IMR-90 (cell line): ENCODE data around the gene CTBP2. TPM values are rescaled to one million over a fixed set of nuclear protein-coding genes. Genes with fewer than 3 reads are reported as not detected.

Experiments used
- ATAC-seq: fragments of 200-7000 bp; cut with Tn5 transposase; 2 replicates; pipeline ENCODE4 v1.9.1; 2020; ENCODE audit warnings: low read depth, mild to moderate bottlenecking, moderate library complexity
- BruUV-seq: library from RNA; stranded (reverse); fragments of 400-500 nt; replicated peaks from 2 replicates; lab custom pipeline; 2021; lab: Mats Ljungman, UMichigan
- CTCF ChIA-PET: fragments of 300-600 bp; formaldehyde crosslinking; extraction: SDS; loops from one replicate; lab custom pipeline; 2021; ENCODE audit warnings: antibody characterized with exemption; lab: Yijun Ruan, JAX
- POLR2A ChIA-PET: fragments of 300-600 bp; sonication (Branson Sonifier 250); formaldehyde crosslinking; loops from one replicate; lab custom pipeline; 2022; ENCODE audit warnings: antibody characterized with exemption; ENCODE audit not compliant: unreplicated experiment; lab: Charles Lee
- DNase-seq: peaks from one replicate; pipeline ENCODE4 v3.0.0; 2013
- H2AFZ ChIP-seq: replicated peaks from 2 replicates; pipeline ENCODE3; 2013; ENCODE audit warnings: low read length, mild to moderate bottlenecking; ENCODE audit not compliant: poor library complexity
- H2AK5ac ChIP-seq: 2 replicates; pipeline ENCODE4 v1.6.1; 2013; ENCODE audit warnings: low read depth, low read length, inconsistent platforms
- H2AK9ac ChIP-seq: replicated peaks from 2 replicates; pipeline ENCODE3; 2013; ENCODE audit warnings: mild to moderate bottlenecking, low read depth, low read length, moderate library complexity; ENCODE audit not compliant: poor library complexity
- H2BK120ac ChIP-seq: 2 replicates; pipeline ENCODE4 v1.6.1; 2013; ENCODE audit warnings: low read depth, low read length, inconsistent platforms
- H2BK15ac ChIP-seq: 3 replicates; pipeline ENCODE4 v1.6.1; 2013; ENCODE audit warnings: low read depth, low read length, inconsistent platforms
- H2BK20ac ChIP-seq: 2 replicates; pipeline ENCODE4 v1.6.1; 2013; ENCODE audit warnings: low read depth, mild to moderate bottlenecking, inconsistent platforms, low read length, moderate library complexity
- H2BK5ac ChIP-seq: 2 replicates; pipeline ENCODE4 v1.6.1; 2013; ENCODE audit warnings: mild to moderate bottlenecking, low read depth, low read length, inconsistent platforms; ENCODE audit not compliant: poor library complexity, severe bottlenecking
- H3K14ac ChIP-seq: replicated peaks from 2 replicates; pipeline ENCODE4 v1.6.1; 2013; ENCODE audit warnings: low read depth, low read length, inconsistent platforms
- H3K18ac ChIP-seq: 2 replicates; pipeline ENCODE4 v1.6.1; 2013; ENCODE audit warnings: low read depth, low read length, control low read depth
- H3K23ac ChIP-seq: 2 replicates; pipeline ENCODE4 v1.6.1; 2013; ENCODE audit warnings: low read depth, low read length, inconsistent platforms
- H3K27ac ChIP-seq: 2 replicates; pipeline ENCODE4 v1.5.1; 2013; ENCODE audit warnings: mild to moderate bottlenecking, control low read depth, low read length; ENCODE audit not compliant: insufficient read depth
- H3K27me3 ChIP-seq: 2 replicates; pipeline ENCODE4 v1.6.1; 2013; ENCODE audit warnings: low read length; ENCODE audit not compliant: control insufficient read depth, insufficient read depth
- H3K36me3 ChIP-seq: 2 replicates; pipeline ENCODE4 v1.6.1; 2013; ENCODE audit warnings: low read length, mixed read lengths; ENCODE audit not compliant: control insufficient read depth, insufficient read depth
- H3K4ac ChIP-seq: 2 replicates; pipeline ENCODE4 v1.6.1; 2013; ENCODE audit warnings: low read depth, low read length, inconsistent platforms
- H3K4me1 ChIP-seq: 2 replicates; pipeline ENCODE4 v1.6.1; 2013; ENCODE audit warnings: low read length, mixed read lengths; ENCODE audit not compliant: control insufficient read depth, insufficient read depth
- H3K4me2 ChIP-seq: 2 replicates; pipeline ENCODE4 v1.6.1; 2013; ENCODE audit warnings: low read depth, mild to moderate bottlenecking, control low read depth, low read length, moderate library complexity
- H3K4me3 ChIP-seq: 2 replicates; pipeline ENCODE4 v1.5.1; 2013; ENCODE audit warnings: low read depth, mild to moderate bottlenecking, control low read depth, low read length, moderate library complexity; ENCODE audit not compliant: insufficient read depth
- H3K56ac ChIP-seq: 2 replicates; pipeline ENCODE4 v1.6.1; 2013; ENCODE audit warnings: low read length, inconsistent platforms; ENCODE audit not compliant: insufficient read depth; ENCODE audit errors: extremely low read depth
- H3K79me1 ChIP-seq, 2 experiments: 2 replicates each; pipeline ENCODE4 v1.6.1; 2013; ENCODE audit warnings: low read length in 2 of 2, inconsistent platforms in 1 of 2, low read depth in 1 of 2
- H3K9ac ChIP-seq: 2 replicates; pipeline ENCODE4 v1.6.1; 2013; ENCODE audit warnings: low read depth, low read length, control low read depth
- H3K9me1 ChIP-seq: 2 replicates; pipeline ENCODE4 v1.6.1; 2013; ENCODE audit warnings: low read length, inconsistent platforms; ENCODE audit not compliant: insufficient read depth
- H3K9me3 ChIP-seq: 2 replicates; pipeline ENCODE4 v1.6.1; 2013; ENCODE audit warnings: low read length; ENCODE audit not compliant: control insufficient read depth, insufficient read depth
- H4K20me1 ChIP-seq: 2 replicates; pipeline ENCODE4 v1.6.1; 2013; ENCODE audit warnings: low read length, inconsistent platforms; ENCODE audit not compliant: insufficient read depth
- H4K5ac ChIP-seq: 2 replicates; pipeline ENCODE4 v1.6.1; 2013; ENCODE audit warnings: mild to moderate bottlenecking, low read depth, low read length, control low read depth
- H4K8ac ChIP-seq, 2 experiments: 2 replicates each; pipeline ENCODE4 v1.6.1; 2013; ENCODE audit warnings: low read depth in 2 of 2, low read length in 2 of 2, control low read depth in 1 of 2, inconsistent platforms in 1 of 2
- H4K91ac ChIP-seq: 2 replicates; pipeline ENCODE4 v1.6.1; 2013; ENCODE audit warnings: low read depth, low read length, inconsistent platforms; ENCODE audit not compliant: insufficient read depth
- BHLHE40 ChIP-seq: fragments of 150-350 bp; IDR thresholded peaks from 2 replicates; pipeline ENCODE4 v1.6.1; 2016; ENCODE audit warnings: mild to moderate bottlenecking, low read depth, low read length
- CEBPB ChIP-seq: IDR thresholded peaks from 2 replicates; pipeline ENCODE4 v1.6.1; 2012; ENCODE audit warnings: low read depth, low read length, improper control_type of control experiment
- CHD1 ChIP-seq: IDR thresholded peaks from 2 replicates; pipeline ENCODE4 v1.6.1; 2012; ENCODE audit warnings: low read depth, low read length, improper control_type of control experiment
- FOS ChIP-seq: fragments of 150-350 bp; IDR thresholded peaks from 2 replicates; pipeline ENCODE4 v1.6.1; 2016; ENCODE audit warnings: low read depth, low read length
- MAFK ChIP-seq: IDR thresholded peaks from 2 replicates; pipeline ENCODE4 v1.6.1; 2012; ENCODE audit warnings: low read depth, low read length, improper control_type of control experiment
- MAZ ChIP-seq: IDR thresholded peaks from 2 replicates; pipeline ENCODE4 v1.6.1; 2012; ENCODE audit warnings: low read depth, mild to moderate bottlenecking, low read length, improper control_type of control experiment, moderate library complexity, borderline replicate concordance
- POLR2A ChIP-seq: IDR thresholded peaks from 2 replicates; pipeline ENCODE4 v1.6.1; 2012; ENCODE audit warnings: mild to moderate bottlenecking, low read depth, low read length
- RAD21 ChIP-seq: IDR thresholded peaks from 2 replicates; pipeline ENCODE4 v1.6.1; 2012; ENCODE audit warnings: low read length, improper control_type of control experiment
- RCOR1 ChIP-seq: IDR thresholded peaks from 2 replicates; pipeline ENCODE4 v1.6.1; 2012; ENCODE audit warnings: mild to moderate bottlenecking, low read length, improper control_type of control experiment; ENCODE audit not compliant: insufficient replicate concordance
- RFX5 ChIP-seq: IDR thresholded peaks from 2 replicates; pipeline ENCODE4 v1.8.0; 2012; ENCODE audit warnings: low read depth, mild to moderate bottlenecking, low read length, moderate library complexity
- SMC3 ChIP-seq: fragments of 150-350 bp; IDR thresholded peaks from 2 replicates; pipeline ENCODE4 v1.6.1; 2016; ENCODE audit warnings: low read depth, mild to moderate bottlenecking, antibody characterized with exemption, low read length, moderate library complexity
- WGBS, 2 experiments: methylation state at CpG; one replicate each; pipeline versions ENCODE4 v1.1.5 to v1.1.7; 2013; ENCODE audit warnings: missing lambda C conversion rate in 2 of 2; ENCODE audit not compliant: insufficient read length in 1 of 2; ENCODE audit errors: extremely low coverage in 2 of 2; 5-methylcytosine and 5-hydroxymethylcytosine counted together
- dilution Hi-C: fragments of 300-500 bp; cut with HindIII; formaldehyde crosslinking; loops from one replicate; pipeline ENCODE4 v1.14.3; 2018; ENCODE audit warnings: low sequenced_read_pairs; ENCODE audit not compliant: unreplicated experiment
- in situ Hi-C: fragments of 300-500 bp; cut with MboI; formaldehyde crosslinking; loops from 3 replicates; pipeline ENCODE4 v1.14.3; 2019; ENCODE audit warnings: low sequenced_read_pairs, inconsistent platforms, mixed read lengths
- intact Hi-C: fragments of 100-400 bp; cut with micrococcal nuclease; formaldehyde crosslinking; loops from 2 replicates; pipeline ENCODE4 v1.10.0; 2022
- polyA plus RNA-seq, 3 experiments: library from polyadenylated mRNA; depleted of rRNA; stranded (reverse); fragments of >200 nt; gene quantifications; 2 replicates each; pipeline ENCODE4 v1.2.3, GENCODE V29; 2012; ENCODE audit warnings: low replicate concordance in 1 of 3
- total RNA-seq: library from RNA; depleted of rRNA; stranded (reverse); fragments of >200 nt; gene quantifications from 2 replicates; pipeline ENCODE4 v1.2.3, GENCODE V29; 2012
- TF ChIP-seq, protein P1 (sequence below): conservative IDR thresholded peaks from 2 replicates; pipeline ENCODE4 v1.5.1; 2012; ENCODE audit warnings: mild to moderate bottlenecking, low read depth, low read length, improper control_type of control experiment
- TF ChIP-seq, protein P2 (sequence below): fragments of 150-350 bp; IDR thresholded peaks from 2 replicates; pipeline ENCODE4 v1.6.1; 2017; ENCODE audit warnings: mild to moderate bottlenecking, antibody characterized with exemption, low read length, low read depth
- TF ChIP-seq, protein P3 (sequence below): fragments of 150-350 bp; IDR thresholded peaks from 2 replicates; pipeline ENCODE4 v1.6.1; 2016; ENCODE audit warnings: low read depth, mild to moderate bottlenecking, low read length, moderate library complexity, borderline replicate concordance

The CTBP2 gene
- total and polyA plus RNA-seq, 2 of the 4 experiments (the other 2 are of a cell fraction), result 81.0 to 86.6 TPM

DNA sequence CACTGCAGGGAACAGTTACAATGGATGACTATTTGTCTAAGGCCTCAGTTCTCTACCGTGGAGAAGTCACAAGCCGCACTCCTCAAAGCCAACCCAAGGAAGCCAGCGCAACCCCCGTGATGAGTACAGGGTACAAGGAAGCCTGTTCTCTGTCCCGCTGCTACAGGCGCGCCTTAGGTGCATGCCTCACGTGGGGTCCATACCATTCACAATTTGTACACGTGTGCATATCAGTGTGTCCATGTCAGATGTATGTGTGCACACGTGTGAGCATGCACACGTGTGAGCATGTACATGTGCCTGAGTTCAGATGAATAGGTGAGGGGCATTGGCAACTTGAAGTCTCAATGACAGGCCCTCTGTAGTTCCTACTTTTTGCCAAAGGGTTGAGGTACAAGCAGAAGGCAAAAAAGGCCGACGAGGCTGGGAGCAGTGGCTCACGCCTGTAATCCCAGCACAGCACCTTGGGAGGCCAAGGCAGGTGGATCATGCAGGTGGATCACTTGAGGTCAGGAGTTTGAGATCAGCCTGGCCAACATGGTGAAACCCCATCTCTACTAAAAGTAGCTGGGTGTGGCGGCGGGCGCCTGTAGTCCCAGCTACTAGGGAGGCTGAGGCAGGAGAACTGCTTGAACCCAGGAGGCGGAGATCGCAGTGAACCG is 62.8 kb downstream of the CTBP2 start:
- H3K4me3 ChIP-seq, result no peak overlapping the region
- H4K20me1 ChIP-seq, result peaks cover 75% of the 10 kb centered on the region
- H3K9me1 ChIP-seq, result peaks cover 61% of the 10 kb centered on the region
- dilution Hi-C loops, result no loop called here
- no peak overlapping the region for H2BK15ac ChIP-seq
- no peak overlapping the region for H2AK5ac ChIP-seq
- H4K5ac ChIP-seq, result no peak overlapping the region
- no peak overlapping the region for H2AK9ac ChIP-seq
- H3K9me3 ChIP-seq, result no peaks in the 10 kb centered on the region
- ATAC-seq, result no peak
- peaks cover 56 to 89% of the 10 kb centered on the region in 2 experiments for H3K79me1 ChIP-seq
- no peak overlapping the region for H3K9ac ChIP-seq
- in situ Hi-C loops, result no loop called here
- no peak overlapping the region for H2BK5ac ChIP-seq
- H3K4me2 ChIP-seq, result no peak overlapping the region
- H3K4ac ChIP-seq, result no peak overlapping the region
- TF ChIP-seq RAD21, result no peak
- no peak for TF ChIP-seq FOS
- no peak for TF ChIP-seq RFX5
- TF ChIP-seq, protein P1, sequence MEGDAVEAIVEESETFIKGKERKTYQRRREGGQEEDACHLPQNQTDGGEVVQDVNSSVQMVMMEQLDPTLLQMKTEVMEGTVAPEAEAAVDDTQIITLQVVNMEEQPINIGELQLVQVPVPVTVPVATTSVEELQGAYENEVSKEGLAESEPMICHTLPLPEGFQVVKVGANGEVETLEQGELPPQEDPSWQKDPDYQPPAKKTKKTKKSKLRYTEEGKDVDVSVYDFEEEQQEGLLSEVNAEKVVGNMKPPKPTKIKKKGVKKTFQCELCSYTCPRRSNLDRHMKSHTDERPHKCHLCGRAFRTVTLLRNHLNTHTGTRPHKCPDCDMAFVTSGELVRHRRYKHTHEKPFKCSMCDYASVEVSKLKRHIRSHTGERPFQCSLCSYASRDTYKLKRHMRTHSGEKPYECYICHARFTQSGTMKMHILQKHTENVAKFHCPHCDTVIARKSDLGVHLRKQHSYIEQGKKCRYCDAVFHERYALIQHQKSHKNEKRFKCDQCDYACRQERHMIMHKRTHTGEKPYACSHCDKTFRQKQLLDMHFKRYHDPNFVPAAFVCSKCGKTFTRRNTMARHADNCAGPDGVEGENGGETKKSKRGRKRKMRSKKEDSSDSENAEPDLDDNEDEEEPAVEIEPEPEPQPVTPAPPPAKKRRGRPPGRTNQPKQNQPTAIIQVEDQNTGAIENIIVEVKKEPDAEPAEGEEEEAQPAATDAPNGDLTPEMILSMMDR, result no peak
- no peak for TF ChIP-seq CHD1
- TF ChIP-seq MAFK, result no peak
- no peak for TF ChIP-seq CEBPB
- no peak for TF ChIP-seq POLR2A
- TF ChIP-seq MAZ, result no peak
- TF ChIP-seq RCOR1, result no peak
- no peak for TF ChIP-seq SMC3
- TF ChIP-seq, protein P2, sequence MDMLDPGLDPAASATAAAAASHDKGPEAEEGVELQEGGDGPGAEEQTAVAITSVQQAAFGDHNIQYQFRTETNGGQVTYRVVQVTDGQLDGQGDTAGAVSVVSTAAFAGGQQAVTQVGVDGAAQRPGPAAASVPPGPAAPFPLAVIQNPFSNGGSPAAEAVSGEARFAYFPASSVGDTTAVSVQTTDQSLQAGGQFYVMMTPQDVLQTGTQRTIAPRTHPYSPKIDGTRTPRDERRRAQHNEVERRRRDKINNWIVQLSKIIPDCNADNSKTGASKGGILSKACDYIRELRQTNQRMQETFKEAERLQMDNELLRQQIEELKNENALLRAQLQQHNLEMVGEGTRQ, result no peak
- TF ChIP-seq BHLHE40, result no peak
- TF ChIP-seq, protein P3, sequence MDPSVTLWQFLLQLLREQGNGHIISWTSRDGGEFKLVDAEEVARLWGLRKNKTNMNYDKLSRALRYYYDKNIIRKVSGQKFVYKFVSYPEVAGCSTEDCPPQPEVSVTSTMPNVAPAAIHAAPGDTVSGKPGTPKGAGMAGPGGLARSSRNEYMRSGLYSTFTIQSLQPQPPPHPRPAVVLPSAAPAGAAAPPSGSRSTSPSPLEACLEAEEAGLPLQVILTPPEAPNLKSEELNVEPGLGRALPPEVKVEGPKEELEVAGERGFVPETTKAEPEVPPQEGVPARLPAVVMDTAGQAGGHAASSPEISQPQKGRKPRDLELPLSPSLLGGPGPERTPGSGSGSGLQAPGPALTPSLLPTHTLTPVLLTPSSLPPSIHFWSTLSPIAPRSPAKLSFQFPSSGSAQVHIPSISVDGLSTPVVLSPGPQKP, result no peak
- intact Hi-C loops, result no loop called here
- H3K14ac ChIP-seq, result no peak overlapping the region
- CTCF ChIA-PET, result no interaction called here
- H2BK20ac ChIP-seq, result no peak overlapping the region
- H3K18ac ChIP-seq, result no peak overlapping the region
- no peaks in the 10 kb centered on the region for H3K27me3 ChIP-seq
- no peak overlapping the region for H2AFZ ChIP-seq
- peaks cover 36% of the 10 kb centered on the region for H3K4me1 ChIP-seq
- no peak overlapping the region for H3K56ac ChIP-seq
- 90% methylated on average over 10 of the region's 20 CpGs; no CpG with 5 or more reads in 1 of the 2 experiments for WGBS, 2 experiments
- H4K91ac ChIP-seq, result no peak overlapping the region
- H4K8ac ChIP-seq, result no peak overlapping the region
- no peak overlapping the region for H3K27ac ChIP-seq
- H3K36me3 ChIP-seq, result peaks cover 14% of the 10 kb centered on the region
- no peak overlapping the region for H2BK120ac ChIP-seq
- no peak for DNase-seq
- POLR2A ChIA-PET, result no interaction called here
- no TSS peak for BruUV-seq
- no peak overlapping the region for H3K23ac ChIP-seq
